PFSK-1 (cell line): ENCODE measurements around the gene DDT.

ENCODE experiments used
- FOXP2 ChIP-seq: optimal IDR thresholded peaks from 2 replicates; pipeline ENCODE3; 2011; ENCODE audit warnings: borderline replicate concordance, control low read depth, inconsistent platforms; ENCODE audit not compliant: insufficient read depth; ENCODE audit errors: extremely low read length, extremely low read depth
- POLR2AphosphoS5 ChIP-seq: IDR thresholded peaks from 2 replicates; pipeline ENCODE4 v1.6.1; 2012; ENCODE audit warnings: low read depth, mild to moderate bottlenecking, control low read depth, low read length, moderate library complexity
- REST ChIP-seq, 2 experiments: IDR thresholded peaks; 2 replicates each; pipeline versions ENCODE4 v1.6.1 to v1.8.0; 2011 to 2012; ENCODE audit warnings: low read depth in 2 of 2, low read length in 2 of 2, control low read depth in 1 of 2, inconsistent platforms in 1 of 2, mild to moderate bottlenecking in 1 of 2, moderate library complexity in 1 of 2; ENCODE audit not compliant: insufficient read depth in 1 of 2
- SIN3A ChIP-seq: IDR thresholded peaks from 2 replicates; pipeline ENCODE4 v1.6.1; 2012; ENCODE audit warnings: mild to moderate bottlenecking, low read length, moderate library complexity, borderline replicate concordance; ENCODE audit not compliant: insufficient read depth
- TAF1 ChIP-seq: IDR thresholded peaks from 2 replicates; pipeline ENCODE4 v1.6.1; 2012; ENCODE audit warnings: low read length, control low read depth, borderline replicate concordance; ENCODE audit not compliant: insufficient read depth

- TF ChIP-seq POLR2AphosphoS5, result no peak
- TF ChIP-seq SIN3A, result no peak
- TF ChIP-seq TAF1, result no peak
- no peak for TF ChIP-seq REST (IDR thresholded peaks at IDR 0.05; ENCODE audit: insufficient read depth in 1 of 2, low read depth in 2 of 2, low read length in 2 of 2)
- no peak for TF ChIP-seq FOXP2
These were observed 47.1 kb upstream of the DDT start for GRCh38 chr22:24021304-24021703.
